Tibial nerve (tissue), 4 donors: Measurements from ENCODE around the gene GOLGA6D. TPM values are rescaled to one million over a fixed set of nuclear protein-coding genes. Genes with fewer than 3 reads are reported as not detected.
A peak's percentile ranks its signal among the peaks of the same experiment; 100 is the strongest.

Source experiments
- DNase-seq, 2 donors: peaks; one replicate each; pipeline ENCODE4 v3.0.0-alpha.2; 2019; ENCODE audit warnings: low spot score in 2 of 2
- H3K27ac ChIP-seq, 4 donors: fragments of 200-600 bp; sonication (generic) in 3 of 4; one replicate each; pipeline ENCODE4 v1.5.1; 2017 to 2019; ENCODE audit warnings: mild to moderate bottlenecking in 1 of 4
- H3K27me3 ChIP-seq, 2 donors: fragments of 200-600 bp; sonication (generic) in 1 of 2; one replicate each; pipeline versions ENCODE4 v1.5.1 to v1.6.0; 2017 to 2019
- H3K36me3 ChIP-seq, 3 donors: fragments of 200-600 bp; sonication (generic); one replicate each; pipeline ENCODE4 v1.5.1; 2018 to 2019
- H3K4me1 ChIP-seq, 4 donors: fragments of 200-600 bp; sonication (generic) in 3 of 4; one replicate each; pipeline ENCODE4 v1.5.1; 2017 to 2019
- H3K4me3 ChIP-seq, 4 donors: fragments of 200-600 bp; sonication (generic) in 3 of 4; one replicate each; pipeline ENCODE4 v1.5.1; 2017 to 2019; ENCODE audit warnings: mild to moderate bottlenecking in 1 of 4, moderate library complexity in 1 of 4
- H3K9me3 ChIP-seq, 4 donors: fragments of 200-600 bp; sonication (generic) in 3 of 4; one replicate each; pipeline ENCODE4 v1.5.1; 2017 to 2019
- EP300 ChIP-seq, 2 donors: sonication (generic); formaldehyde crosslinking; IDR thresholded peaks; one replicate each; pipeline ENCODE4 v1.6.1; 2017; ENCODE audit warnings: antibody characterized with exemption in 2 of 2, mild to moderate bottlenecking in 1 of 2
- POLR2A ChIP-seq, 2 donors: fragments of 450-650 bp; IDR thresholded peaks; one replicate each; pipeline ENCODE4 v1.6.1; 2017; ENCODE audit warnings: antibody characterized with exemption in 2 of 2, mild to moderate bottlenecking in 2 of 2, moderate library complexity in 2 of 2
- WGBS, 2 donors: methylation state at CpG; one replicate each; pipeline ENCODE4 v1.1.5; 2018; 5-methylcytosine and 5-hydroxymethylcytosine counted together
- total RNA-seq, 4 donors: library from RNA; depleted of rRNA; stranded (reverse); fragments of >200 nt; gene quantifications; one replicate each; pipeline ENCODE4 v1.1.0, GENCODE V29; 2016
- TF ChIP-seq, protein P1 (sequence below), 5 experiments: fragments of 200-600 bp in 3 of 5; fragments of 450-650 bp in 2 of 5; sonication (generic) in 3 of 5; IDR thresholded peaks; one replicate each; pipeline ENCODE4 v1.5.1; 2016 to 2019; ENCODE audit warnings: antibody characterized with exemption in 5 of 5, mild to moderate bottlenecking in 3 of 5, moderate library complexity in 2 of 5

Gene GOLGA6D
- total RNA-seq, 4 donors from 2014 or later, result not detected

GRCh38 chr15:75335313-75335704 is 52.7 kb downstream of the GOLGA6D start:
- no peaks in the 10 kb centered on the region for H3K9me3 ChIP-seq
- H3K27ac ChIP-seq, result peak overlapping the region in 3 of 4 donors; percentile 63 to 79 (median 73)
- no peak for TF ChIP-seq EP300 (IDR thresholded peaks at IDR 0.05)
- TF ChIP-seq, protein P1, sequence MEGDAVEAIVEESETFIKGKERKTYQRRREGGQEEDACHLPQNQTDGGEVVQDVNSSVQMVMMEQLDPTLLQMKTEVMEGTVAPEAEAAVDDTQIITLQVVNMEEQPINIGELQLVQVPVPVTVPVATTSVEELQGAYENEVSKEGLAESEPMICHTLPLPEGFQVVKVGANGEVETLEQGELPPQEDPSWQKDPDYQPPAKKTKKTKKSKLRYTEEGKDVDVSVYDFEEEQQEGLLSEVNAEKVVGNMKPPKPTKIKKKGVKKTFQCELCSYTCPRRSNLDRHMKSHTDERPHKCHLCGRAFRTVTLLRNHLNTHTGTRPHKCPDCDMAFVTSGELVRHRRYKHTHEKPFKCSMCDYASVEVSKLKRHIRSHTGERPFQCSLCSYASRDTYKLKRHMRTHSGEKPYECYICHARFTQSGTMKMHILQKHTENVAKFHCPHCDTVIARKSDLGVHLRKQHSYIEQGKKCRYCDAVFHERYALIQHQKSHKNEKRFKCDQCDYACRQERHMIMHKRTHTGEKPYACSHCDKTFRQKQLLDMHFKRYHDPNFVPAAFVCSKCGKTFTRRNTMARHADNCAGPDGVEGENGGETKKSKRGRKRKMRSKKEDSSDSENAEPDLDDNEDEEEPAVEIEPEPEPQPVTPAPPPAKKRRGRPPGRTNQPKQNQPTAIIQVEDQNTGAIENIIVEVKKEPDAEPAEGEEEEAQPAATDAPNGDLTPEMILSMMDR (IDR thresholded peaks at IDR 0.05), result no peak
- no peak for TF ChIP-seq POLR2A (IDR thresholded peaks at IDR 0.05)
- H3K4me3 ChIP-seq, result peak overlapping the region; percentile 54 to 86 (median 84)
- DNase-seq, result no peak
- H3K27me3 ChIP-seq, result no peaks in the 10 kb centered on the region
- H3K4me1 ChIP-seq, result peaks cover 0 to 21% (median 8%) of the 10 kb centered on the region in 4 donors
- H3K36me3 ChIP-seq, result peaks cover 0 to 21% (median 0%) of the 10 kb centered on the region in 3 donors
- WGBS, 2 donors, result 41 to 46% methylated on average over 3 of the region's 3 CpGs

DNA sequence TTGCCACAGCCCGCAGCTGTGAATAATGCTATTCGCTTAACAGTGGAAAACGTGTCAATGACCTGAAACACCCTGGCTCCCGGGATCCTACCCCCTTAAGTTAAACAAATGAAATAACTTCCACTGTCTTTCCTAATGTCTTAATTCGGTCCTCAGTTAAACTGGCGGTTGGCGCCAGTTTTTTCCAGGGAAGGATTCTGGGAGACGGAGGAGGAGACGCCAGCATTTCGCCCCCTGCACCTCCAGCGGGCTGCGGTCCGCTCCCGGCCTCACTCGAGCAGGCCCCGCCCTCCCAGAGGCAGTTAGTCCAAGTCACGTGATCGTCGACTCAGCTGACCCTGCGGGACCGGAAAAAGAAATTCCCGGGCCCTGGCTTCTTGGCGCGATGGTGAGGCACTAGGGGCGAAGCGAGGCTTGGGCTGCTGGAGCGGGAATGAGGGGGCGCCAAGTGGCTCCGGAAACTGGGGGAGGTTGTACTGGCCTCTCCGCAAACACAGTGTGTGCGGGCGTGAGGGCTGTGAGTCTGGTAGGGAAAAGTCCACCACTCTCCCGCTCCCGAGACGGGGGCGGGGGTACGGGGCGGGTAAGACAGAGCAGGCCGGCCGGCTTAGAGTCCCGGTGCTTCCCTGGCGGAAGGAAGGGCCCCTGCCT is 53.2 kb downstream of the GOLGA6D start, which contains the start of gene COMMD4:
Gene COMMD4, plus strand, starts transcription at position 359 of the 651 bp plus-strand sequence. Its CDS starts 27 bp downstream, at position 386.
- no peaks in the 10 kb centered on the region for H3K9me3 ChIP-seq
- H3K27ac ChIP-seq, result peak within 1 kb of the TSS; percentile 2 to 79 (median 68)
- H3K36me3 ChIP-seq, result peaks cover 0 to 26% (median 0%) of the 10 kb centered on the region in 3 donors
- H3K4me1 ChIP-seq, result peaks cover 0 to 21% (median 8%) of the 10 kb centered on the region in 4 donors
- TF ChIP-seq POLR2A (IDR thresholded peaks at IDR 0.05), result peak in 1 of 2 donors; percentile 34
- TF ChIP-seq, protein P1 (IDR thresholded peaks at IDR 0.05), result no peak
- TF ChIP-seq EP300 (IDR thresholded peaks at IDR 0.05), result peak; percentile 50 to 90
- H3K4me3 ChIP-seq, result peak within 1 kb of the TSS; percentile 54 to 86 (median 84)
- no peaks in the 10 kb centered on the region for H3K27me3 ChIP-seq
- DNase-seq, result peak; percentile 97 to 98
- 0 to 1% methylated on average over 42 of the region's 42 CpGs for WGBS, 2 donors

DNA sequence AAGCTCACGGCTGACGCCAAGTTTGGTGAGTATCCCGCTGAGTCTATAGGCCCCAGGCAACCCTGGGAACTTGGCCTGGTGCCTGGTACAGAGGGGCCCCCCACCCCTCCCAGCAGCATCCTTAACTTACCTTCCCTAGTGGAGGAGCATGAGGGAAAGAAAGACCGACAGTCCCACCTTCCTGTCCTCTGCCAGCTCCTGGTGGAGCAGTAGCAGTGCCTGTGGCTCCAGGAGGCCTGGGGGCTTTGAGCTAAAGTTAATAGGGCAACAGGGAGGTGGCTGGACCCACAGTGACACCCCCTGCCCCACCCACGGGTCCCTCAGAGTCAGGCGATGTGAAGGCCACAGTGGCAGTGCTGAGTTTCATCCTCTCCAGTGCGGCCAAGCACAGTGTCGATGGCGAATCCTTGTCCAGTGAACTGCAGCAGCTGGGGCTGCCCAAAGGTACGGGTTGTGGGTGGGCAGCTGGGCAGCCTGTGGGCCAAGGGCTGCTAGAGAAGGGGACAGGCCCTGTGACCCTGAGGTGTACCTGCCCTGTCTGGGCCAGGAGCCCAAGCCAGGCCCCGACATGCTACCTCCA is 56.1 kb downstream of the GOLGA6D start:
- TF ChIP-seq EP300 (IDR thresholded peaks at IDR 0.05) (no peak), POLR2A (IDR thresholded peaks at IDR 0.05) (no peak)
- TF ChIP-seq, protein P1 (IDR thresholded peaks at IDR 0.05), result no peak
- Histone ChIP-seq H3K4me1 (peaks cover 0 to 24% (median 8%) of the 10 kb centered on the region in 4 donors), H3K36me3 (peaks cover 0 to 36% (median 0%) of the 10 kb centered on the region in 3 donors), H3K4me3 (no peak overlapping the region), H3K9me3 (no peaks in the 10 kb centered on the region), H3K27ac (no peak overlapping the region), H3K27me3 (no peaks in the 10 kb centered on the region)
- DNase-seq, result no peak
- 88 to 89% methylated on average over 10 to 11 of the region's 11 CpGs for WGBS, 2 donors

DNA sequence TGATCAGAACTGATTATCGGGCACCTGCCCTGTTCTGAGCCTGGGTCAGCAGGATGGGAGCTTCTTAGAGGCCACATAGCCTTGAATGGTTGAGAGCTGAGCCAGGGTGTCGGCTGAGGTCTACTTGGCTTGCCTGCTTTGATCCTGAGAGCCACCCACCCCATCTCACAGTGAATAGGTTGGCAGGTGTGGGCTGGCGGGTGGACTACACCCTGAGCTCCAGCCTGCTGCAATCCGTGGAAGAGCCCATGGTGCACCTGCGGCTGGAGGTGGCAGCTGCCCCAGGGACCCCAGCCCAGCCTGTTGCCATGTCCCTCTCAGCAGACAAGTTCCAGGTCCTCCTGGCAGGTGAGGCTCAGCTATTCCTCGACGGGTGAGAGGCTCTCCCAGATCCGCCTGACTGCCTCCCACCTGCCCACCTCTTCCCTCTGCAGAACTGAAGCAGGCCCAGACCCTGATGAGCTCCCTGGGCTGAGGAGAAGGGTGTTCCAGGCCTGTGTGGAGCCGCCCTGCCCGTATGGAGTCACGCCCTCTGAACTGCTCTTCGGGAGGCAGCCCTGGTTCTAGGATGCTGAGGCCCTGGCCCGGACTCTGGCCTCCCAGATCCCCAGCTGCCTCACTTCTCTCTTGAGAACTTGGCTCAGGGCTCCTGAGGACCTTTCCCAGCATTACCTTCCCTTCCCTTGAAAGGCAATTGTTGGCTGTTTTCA is 57.1 kb downstream of the GOLGA6D start:
- 86 to 91% methylated on average over 10 to 13 of the region's 13 CpGs for WGBS, 2 donors

More for the DNA sequence above, 57.1 kb downstream of the GOLGA6D start:
- Histone ChIP-seq H3K9me3 (no peaks in the 10 kb centered on the region), H3K27ac (no peak overlapping the region), H3K36me3 (peaks cover 0 to 36% (median 0%) of the 10 kb centered on the region in 3 donors), H3K4me1 (peaks cover 0 to 28% (median 8%) of the 10 kb centered on the region in 4 donors), H3K4me3 (no peak overlapping the region), H3K27me3 (no peaks in the 10 kb centered on the region)
- DNase-seq, result no peak
- no peak for TF ChIP-seq EP300 (IDR thresholded peaks at IDR 0.05)
- TF ChIP-seq, protein P1 (IDR thresholded peaks at IDR 0.05), result no peak
- no peak for TF ChIP-seq POLR2A (IDR thresholded peaks at IDR 0.05)
